Measurements from ENCODE around the gene MYH15. TPM values are rescaled to one million over a fixed set of nuclear protein-coding genes. Genes with fewer than 3 reads are reported as not detected.

Gene MYH15
- total and polyA plus RNA-seq, 12 donors = 0.07 to 1.0 (median 0.20) TPM; not detected in 2

- Histone ChIP-seq H3K27ac (no peak overlapping the region), H3K27me3 (no peaks in the 10 kb centered on the region), H3K4me3 (no peak overlapping the region), H3K4me1 (replicated peaks in 1 of 2) (peaks cover 0 to 8% of the 10 kb centered on the region in 2 donors), H3K36me3 (replicated peaks in 1 of 2) (no peaks in the 10 kb centered on the region), H3K9me3 (replicated peaks in 1 of 3) (no peaks in the 10 kb centered on the region)
- intact Hi-C loops (cut with DNase I) = loop anchor here in 1 of 2 donors (10.0 kb wide), 1 partner anchor 465 kb away; no protein-coding TSS in a partner anchor
- WGBS, 4 donors = 95 to 99% (median 96%) methylated on average over 4 of the region's 4 CpGs
- no peak for DNase-seq
- TF ChIP-seq POLR2A (IDR thresholded peaks at IDR 0.05) (no peak), CTCF (IDR thresholded peaks at IDR 0.05) (no peak)
Measured at GRCh38 chr3:108409800-108410178, 100.6 kb downstream of the MYH15 start.

GRCh38 chr3:108408883-108409799 is 101.3 kb downstream of the MYH15 start:
- DNase-seq = no peak
- intact Hi-C loops (cut with DNase I) = loop anchor here in 1 of 2 donors (10.0 kb wide), 1 partner anchor 464 kb away; no protein-coding TSS in a partner anchor

GRCh38 chr3:108407886-108408285 is 102.5 kb downstream of the MYH15 start:
- WGBS, 4 donors = 59 to 74% (median 68%) methylated on average over 3 of the region's 3 CpGs
- H3K27ac ChIP-seq = no peak overlapping the region
- H3K36me3 ChIP-seq (replicated peaks in 1 of 2) = no peaks in the 10 kb centered on the region
- H3K27me3 ChIP-seq = no peaks in the 10 kb centered on the region
- no peak for DNase-seq
- intact Hi-C loops (cut with DNase I) = loop anchor here in 1 of 2 donors (10.0 kb wide), 1 partner anchor 463 kb away; no protein-coding TSS in a partner anchor
- no peak for TF ChIP-seq POLR2A (IDR thresholded peaks at IDR 0.05)
- TF ChIP-seq CTCF (IDR thresholded peaks at IDR 0.05) = no peak
- H3K9me3 ChIP-seq (replicated peaks in 1 of 3) = no peaks in the 10 kb centered on the region
- no peak overlapping the region for H3K4me3 ChIP-seq
- H3K4me1 ChIP-seq (replicated peaks in 1 of 2) = peaks cover 4 to 13% of the 10 kb centered on the region in 2 donors

More at GRCh38 chr3:108408883-108409799, 101.3 kb downstream of the MYH15 start:
- Histone ChIP-seq H3K4me3 (no peak overlapping the region), H3K27ac (no peak overlapping the region), H3K4me1 (replicated peaks in 1 of 2) (peaks cover 0 to 10% of the 10 kb centered on the region in 2 donors), H3K27me3 (no peaks in the 10 kb centered on the region), H3K36me3 (replicated peaks in 1 of 2) (no peaks in the 10 kb centered on the region), H3K9me3 (replicated peaks in 1 of 3) (no peaks in the 10 kb centered on the region)
- 85 to 94% (median 92%) methylated on average over 7 of the region's 7 CpGs for WGBS, 4 donors
- TF ChIP-seq CTCF (IDR thresholded peaks at IDR 0.05) = no peak
- TF ChIP-seq POLR2A (IDR thresholded peaks at IDR 0.05) = no peak

- Histone ChIP-seq H3K36me3 (replicated peaks in 1 of 2) (no peaks in the 10 kb centered on the region), H3K4me3 (no peak overlapping the region), H3K4me1 (replicated peaks in 1 of 2) (peaks cover 4 to 13% of the 10 kb centered on the region in 2 donors), H3K9me3 (replicated peaks in 1 of 3) (no peaks in the 10 kb centered on the region), H3K27ac (no peak overlapping the region), H3K27me3 (no peaks in the 10 kb centered on the region)
- 18 to 85% (median 47%) methylated on average over 7 of the region's 7 CpGs for WGBS, 4 donors
- DNase-seq = peak in 2 of 7 donors; percentile 40 to 48
- TF ChIP-seq POLR2A (IDR thresholded peaks at IDR 0.05) (no peak), CTCF (IDR thresholded peaks at IDR 0.05) (peak; percentile 16 to 86 (median 62))
- intact Hi-C loops (cut with DNase I) = loop anchor here in 1 of 2 donors (10.0 kb wide), 1 partner anchor 462 kb away; no protein-coding TSS in a partner anchor
Measured at GRCh38 chr3:108406661-108407206, 103.7 kb downstream of the MYH15 start.

All from adrenal gland (tissue), 12 donors.